Large intestine (tissue), 3 donors: ENCODE data around the gene FBN2. TPM values are rescaled to one million over a fixed set of nuclear protein-coding genes. Genes with fewer than 3 reads are reported as not detected.
"Not testable (repeated sequence)": the region's sequence is repeated elsewhere in the genome, so short reads cannot be mapped to it uniquely, and the experiment has no call there.

Source experiments
- DNase-seq, 2 donors: peaks; one replicate each; pipeline versions ENCODE4 v3.0.0 to v3.0.0-alpha.2; 2013
- H3K27ac ChIP-seq: one replicate; pipeline ENCODE4 v1.5.1; 2013; ENCODE audit warnings: low read length
- H3K27me3 ChIP-seq: 2 replicates; pipeline ENCODE4 v1.6.1; 2013; ENCODE audit warnings: low read length; ENCODE audit not compliant: control insufficient read depth, insufficient read depth
- H3K36me3 ChIP-seq: 2 replicates; pipeline ENCODE4 v1.6.1; 2013; ENCODE audit warnings: low read length; ENCODE audit not compliant: control insufficient read depth, insufficient read depth
- H3K4me1 ChIP-seq: one replicate; pipeline ENCODE4 v1.6.1; 2013; ENCODE audit warnings: low read length; ENCODE audit not compliant: control insufficient read depth, insufficient read depth
- H3K4me3 ChIP-seq: one replicate; pipeline ENCODE4 v1.5.1; 2013; ENCODE audit warnings: low read length
- H3K9me3 ChIP-seq: one replicate; pipeline ENCODE4 v1.6.1; 2013; ENCODE audit warnings: mild to moderate bottlenecking, low read depth, low read length, moderate library complexity; ENCODE audit not compliant: control insufficient read depth
- WGBS: methylation state at CpG from one replicate; pipeline ENCODE4 v1.1.5; 2013; ENCODE audit warnings: low lambda C conversion rate; ENCODE audit not compliant: insufficient coverage; 5-methylcytosine and 5-hydroxymethylcytosine counted together
- polyA plus RNA-seq: library from polyadenylated mRNA; unstranded; fragments of 120-200 nt; gene quantifications from one replicate; pipeline ENCODE4 v1.2.1, GENCODE V29; 2013

The FBN2 gene
- polyA plus RNA-seq, 1 donor, result 21.8 TPM

- DNase-seq, result no peak
- H3K27me3 ChIP-seq, result no peaks in the 10 kb centered on the region
- peaks cover 3% of the 10 kb centered on the region for H3K9me3 ChIP-seq
- H3K4me3 ChIP-seq, result no peak overlapping the region
- H3K27ac ChIP-seq, result no peak overlapping the region
- no peaks in the 10 kb centered on the region for H3K4me1 ChIP-seq
- no peaks in the 10 kb centered on the region for H3K36me3 ChIP-seq
- 100% methylated on average over 2 of the region's 2 CpGs for WGBS
These were observed 31.4 kb downstream of the FBN2 start for GRCh38 chr5:128506643-128507042.

DNA sequence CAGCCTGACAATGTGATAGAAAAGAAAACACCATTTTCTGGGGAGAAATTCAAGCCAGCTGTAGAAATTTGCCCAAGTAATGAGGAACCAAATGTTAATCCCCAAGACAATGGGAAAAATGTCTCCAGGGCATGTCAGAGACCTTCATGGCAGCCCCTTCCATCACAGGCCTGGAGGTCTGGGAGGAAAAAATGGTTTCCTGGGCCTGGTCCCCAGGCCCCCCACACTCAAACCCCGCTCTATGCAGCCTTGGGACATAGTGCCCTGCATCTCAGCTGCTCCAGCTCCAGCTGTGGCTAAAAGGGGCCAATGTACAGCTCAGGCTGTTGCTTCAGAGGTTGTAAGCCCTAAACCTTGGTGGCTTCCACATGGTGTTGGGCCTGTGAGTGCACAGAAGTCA is 34.3 kb downstream of the FBN2 start:
- no CpG with 5 or more reads among the region's 1 CpG for WGBS
- H3K36me3 ChIP-seq, H3K4me3 ChIP-seq, DNase-seq, H3K9me3 ChIP-seq, H3K4me1 ChIP-seq, H3K27ac ChIP-seq, H3K27me3 ChIP-seq: not testable (repeated sequence)

DNA sequence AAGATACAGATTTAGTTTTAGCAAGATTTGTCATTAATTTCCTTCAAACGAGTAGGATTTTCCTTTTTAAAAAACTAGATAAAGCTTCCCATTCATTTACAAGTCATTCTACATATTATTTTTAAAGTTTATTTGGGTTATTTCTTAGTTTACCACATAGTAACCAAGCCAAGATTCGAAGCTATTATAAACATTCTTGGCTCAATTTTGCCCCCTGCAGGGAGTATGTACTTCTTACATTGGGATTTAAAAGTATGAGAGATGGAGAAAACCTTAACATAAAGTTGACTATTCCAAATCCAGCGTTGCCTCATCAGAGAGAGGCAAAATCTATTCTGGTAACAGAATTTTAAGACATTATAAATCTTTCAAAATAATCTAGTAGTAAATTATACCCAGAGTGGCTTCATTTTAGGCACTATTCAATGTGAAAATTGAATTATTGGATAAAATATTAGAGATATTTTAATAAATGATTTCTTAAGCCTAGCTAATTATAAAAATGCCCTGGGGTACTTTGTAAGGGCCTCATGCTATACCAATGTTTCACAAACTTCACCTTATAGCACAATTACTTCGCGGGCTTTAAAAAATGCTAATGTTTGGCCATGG is 39.1 kb downstream of the FBN2 start:
- H3K36me3 ChIP-seq, result no peaks in the 10 kb centered on the region
- H3K4me1 ChIP-seq, result no peaks in the 10 kb centered on the region
- no peaks in the 10 kb centered on the region for H3K27me3 ChIP-seq
- no peak overlapping the region for H3K4me3 ChIP-seq
- peaks cover 3% of the 10 kb centered on the region for H3K9me3 ChIP-seq
- WGBS, result 71% methylated on average over 1 of the region's 5 CpGs
- peak in 1 of 2 donors; percentile 5 for DNase-seq
- H3K27ac ChIP-seq, result no peak overlapping the region

- Histone ChIP-seq H3K27me3 (no peaks in the 10 kb centered on the region), H3K4me3 (no peak overlapping the region), H3K36me3 (no peaks in the 10 kb centered on the region), H3K4me1 (no peaks in the 10 kb centered on the region), H3K27ac (no peak overlapping the region), H3K9me3 (peaks cover 3% of the 10 kb centered on the region)
- WGBS, result 83% methylated on average over 1 of the region's 1 CpG
- no peak for DNase-seq
These were observed 43.5 kb downstream of the FBN2 start for GRCh38 chr5:128494516-128494915.

GRCh38 chr5:128493657-128494329 is 44.3 kb downstream of the FBN2 start:
- Histone ChIP-seq H3K4me3 (no peak overlapping the region), H3K27me3 (no peaks in the 10 kb centered on the region), H3K4me1 (no peaks in the 10 kb centered on the region), H3K27ac (no peak overlapping the region), H3K9me3 (peaks cover 3% of the 10 kb centered on the region), H3K36me3 (no peaks in the 10 kb centered on the region)
- DNase-seq, result no peak
- 100% methylated on average over 2 of the region's 4 CpGs for WGBS

DNA sequence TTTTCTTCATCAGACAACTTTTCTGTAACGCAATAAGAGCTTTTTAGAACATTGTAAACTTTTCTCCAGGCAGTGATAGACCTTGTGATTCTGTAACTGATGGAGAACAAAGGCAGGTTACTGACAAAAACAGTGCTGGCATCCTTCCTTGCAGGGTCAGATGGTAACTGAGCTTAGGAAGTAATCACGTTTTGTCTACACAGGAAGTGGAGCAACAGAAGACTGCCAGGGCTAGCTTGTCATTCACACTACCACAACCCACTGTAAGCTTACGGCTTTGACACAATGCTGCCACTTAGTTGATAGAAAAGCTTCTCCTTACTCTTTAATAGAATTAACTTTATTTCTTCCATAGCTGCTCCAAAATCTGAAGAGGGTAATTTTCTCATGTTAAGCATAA is 46.8 kb downstream of the FBN2 start:
- no peak for DNase-seq
- H3K4me3 ChIP-seq, result no peak overlapping the region
- WGBS, result no CpG with 5 or more reads among the region's 3 CpGs
- H3K4me1 ChIP-seq, result no peaks in the 10 kb centered on the region
- no peaks in the 10 kb centered on the region for H3K27me3 ChIP-seq
- H3K9me3 ChIP-seq, result peaks cover 3% of the 10 kb centered on the region
- H3K36me3 ChIP-seq, result no peaks in the 10 kb centered on the region
- H3K27ac ChIP-seq, result no peak overlapping the region

DNA sequence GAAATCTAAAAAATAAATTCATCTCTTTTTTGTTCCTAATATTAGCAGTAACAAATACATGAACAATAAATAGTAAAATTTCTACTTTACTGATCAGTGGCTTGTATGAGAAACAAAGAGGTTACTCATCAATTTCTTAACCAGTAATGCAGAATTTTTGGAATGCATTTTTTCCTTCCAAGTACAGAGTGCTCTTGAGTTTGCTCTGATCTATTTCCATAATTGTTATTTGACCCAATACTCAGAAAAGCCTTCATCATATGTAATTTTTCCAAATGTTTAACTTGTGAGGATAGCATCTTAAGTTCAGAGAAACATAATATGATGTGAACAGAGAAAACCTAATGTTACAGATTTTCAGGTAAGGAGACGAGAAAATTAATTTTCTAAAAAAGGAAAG is 47.3 kb downstream of the FBN2 start:
- Histone ChIP-seq H3K27me3 (no peaks in the 10 kb centered on the region), H3K4me1 (no peaks in the 10 kb centered on the region), H3K4me3 (no peak overlapping the region), H3K36me3 (no peaks in the 10 kb centered on the region), H3K27ac (no peak overlapping the region), H3K9me3 (peaks cover 3% of the 10 kb centered on the region)
- DNase-seq, result no peak
- 100% methylated on average over 1 of the region's 1 CpG for WGBS

- no peak for DNase-seq
- Histone ChIP-seq H3K4me1 (no peaks in the 10 kb centered on the region), H3K36me3 (no peaks in the 10 kb centered on the region)
These were observed 51.0 kb downstream of the FBN2 start for GRCh38 chr5:128487041-128487440.

GRCh38 chr5:128483738-128484137 is 54.3 kb downstream of the FBN2 start:
- no peaks in the 10 kb centered on the region for H3K9me3 ChIP-seq
- H3K36me3 ChIP-seq, result no peaks in the 10 kb centered on the region
- 100% methylated on average over 2 of the region's 3 CpGs for WGBS
- no peak overlapping the region for H3K4me3 ChIP-seq
- H3K27ac ChIP-seq, result no peak overlapping the region
- no peaks in the 10 kb centered on the region for H3K4me1 ChIP-seq
- DNase-seq, result no peak
- no peaks in the 10 kb centered on the region for H3K27me3 ChIP-seq

More at GRCh38 chr5:128487041-128487440, 51.0 kb downstream of the FBN2 start:
- WGBS, result no CpG with 5 or more reads among the region's 3 CpGs
- Histone ChIP-seq H3K9me3 (no peaks in the 10 kb centered on the region), H3K27ac (no peak overlapping the region), H3K4me3 (no peak overlapping the region), H3K27me3 (no peaks in the 10 kb centered on the region)

DNA sequence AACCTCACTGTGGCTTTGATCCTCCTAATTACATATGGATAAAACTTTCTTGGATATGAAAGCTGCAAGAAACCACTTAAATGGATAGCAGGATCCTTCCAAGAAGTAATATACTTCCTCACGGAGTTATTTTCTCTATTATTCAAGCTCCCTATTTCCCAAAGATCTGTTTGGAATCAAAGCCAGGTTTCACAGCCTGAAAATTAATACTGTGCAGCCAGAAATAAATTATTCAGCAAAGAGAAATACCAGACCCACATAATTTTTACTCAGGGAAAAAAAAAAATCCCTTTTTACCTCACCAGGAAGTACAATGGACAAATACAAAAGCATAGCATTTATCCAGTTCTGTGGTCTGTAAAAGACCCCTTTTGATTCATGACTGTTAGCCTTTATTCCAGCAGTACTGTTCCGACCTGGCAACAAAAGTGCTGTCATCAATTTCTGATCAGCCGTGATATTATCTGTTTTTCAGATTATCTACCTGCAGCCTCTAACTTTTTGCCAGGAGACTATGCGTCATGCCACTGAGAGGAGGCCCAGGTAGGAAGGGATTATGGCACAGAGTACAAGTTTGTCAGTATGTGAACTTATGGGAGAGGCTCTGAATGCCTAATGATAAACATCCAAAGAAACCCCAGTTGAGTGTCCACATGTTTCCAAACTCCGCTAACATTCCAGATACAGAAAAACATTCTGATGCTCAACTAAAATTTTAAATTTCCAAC is 57.0 kb downstream of the FBN2 start:
- no peaks in the 10 kb centered on the region for H3K9me3 ChIP-seq
- no peaks in the 10 kb centered on the region for H3K36me3 ChIP-seq
- WGBS, result 67% methylated on average over 1 of the region's 5 CpGs
- no peaks in the 10 kb centered on the region for H3K4me1 ChIP-seq
- no peak overlapping the region for H3K4me3 ChIP-seq
- no peaks in the 10 kb centered on the region for H3K27me3 ChIP-seq
- H3K27ac ChIP-seq, result no peak overlapping the region
- DNase-seq, result no peak
